Duodenal mucosa (tissue), 2 donors: ENCODE data around the gene COMMD10.

Source experiments
- H3K27ac ChIP-seq: one replicate; pipeline ENCODE4 v1.7.0; 2013; ENCODE audit warnings: low read depth, low read length
- H3K27me3 ChIP-seq, 2 donors: one replicate each; pipeline ENCODE4 v1.7.0; 2013; ENCODE audit warnings: low read length in 2 of 2, control low read depth in 1 of 2; ENCODE audit not compliant: insufficient read depth in 2 of 2, control insufficient read depth in 1 of 2
- H3K36me3 ChIP-seq, 2 donors: one replicate each; pipeline ENCODE4 v1.7.0; 2013; ENCODE audit warnings: low read length in 2 of 2, control low read depth in 1 of 2; ENCODE audit not compliant: insufficient read depth in 2 of 2, control insufficient read depth in 1 of 2
- H3K4me1 ChIP-seq, 2 donors: one replicate each; pipeline ENCODE4 v1.7.0; 2013; ENCODE audit warnings: low read length in 2 of 2, control low read depth in 1 of 2; ENCODE audit not compliant: insufficient read depth in 2 of 2, control insufficient read depth in 1 of 2
- H3K4me3 ChIP-seq, 2 donors: one replicate each; pipeline ENCODE4 v1.7.0; 2013; ENCODE audit warnings: low read length in 2 of 2, low read depth in 1 of 2
- H3K9ac ChIP-seq, 2 donors: one replicate each; pipeline ENCODE4 v1.7.0; 2013; ENCODE audit warnings: low read length in 2 of 2, low read depth in 1 of 2
- H3K9me3 ChIP-seq, 2 donors: one replicate each; pipeline ENCODE4 v1.7.0; 2013; ENCODE audit warnings: low read length in 2 of 2, control low read depth in 1 of 2; ENCODE audit not compliant: control insufficient read depth in 1 of 2

The COMMD10 gene

GRCh38 chr5:116234681-116235080 lies 149.9 kb downstream of the COMMD10 start:
- Histone ChIP-seq H3K4me1 (no peaks in the 10 kb centered on the region), H3K27ac (no peak overlapping the region), H3K9ac (no peak overlapping the region), H3K9me3 (no peaks in the 10 kb centered on the region), H3K27me3 (no peaks in the 10 kb centered on the region), H3K4me3 (no peak overlapping the region), H3K36me3 (no peaks in the 10 kb centered on the region)

- no peak overlapping the region for H3K27ac ChIP-seq
- H3K27me3 ChIP-seq: no peaks in the 10 kb centered on the region
- H3K4me3 ChIP-seq: no peak overlapping the region
- H3K9me3 ChIP-seq: no peaks in the 10 kb centered on the region
- H3K4me1 ChIP-seq: no peaks in the 10 kb centered on the region
- no peak overlapping the region for H3K9ac ChIP-seq
- H3K36me3 ChIP-seq: no peaks in the 10 kb centered on the region
Measured at GRCh38 chr5:116237917-116238500, 153.2 kb downstream of the COMMD10 start.

GRCh38 chr5:116242343-116242742 lies 157.5 kb downstream of the COMMD10 start:
- Histone ChIP-seq H3K27ac (no peak overlapping the region), H3K4me1 (no peaks in the 10 kb centered on the region), H3K27me3 (no peaks in the 10 kb centered on the region)

GRCh38 chr5:116248432-116248831 lies 163.6 kb downstream of the COMMD10 start:
- Histone ChIP-seq H3K9me3 (peaks cover 5 to 7% of the 10 kb centered on the region in 2 donors), H3K27ac (no peak overlapping the region), H3K4me1 (no peaks in the 10 kb centered on the region), H3K4me3 (no peak overlapping the region), H3K27me3 (no peaks in the 10 kb centered on the region), H3K9ac (no peak overlapping the region), H3K36me3 (no peaks in the 10 kb centered on the region)

More at GRCh38 chr5:116242343-116242742, 157.5 kb downstream of the COMMD10 start:
- Histone ChIP-seq H3K36me3 (no peaks in the 10 kb centered on the region), H3K9ac (no peak overlapping the region), H3K4me3 (no peak overlapping the region), H3K9me3 (peaks cover 5 to 7% of the 10 kb centered on the region in 2 donors)

- Histone ChIP-seq H3K9me3 (peaks cover 5 to 7% of the 10 kb centered on the region in 2 donors), H3K36me3 (no peaks in the 10 kb centered on the region), H3K4me1 (no peaks in the 10 kb centered on the region), H3K4me3 (no peak overlapping the region), H3K9ac (no peak overlapping the region), H3K27me3 (no peaks in the 10 kb centered on the region), H3K27ac (no peak overlapping the region)
Measured at GRCh38 chr5:116249648-116250047, 164.8 kb downstream of the COMMD10 start.

GRCh38 chr5:116256717-116257116 lies 171.9 kb downstream of the COMMD10 start:
- H3K9ac ChIP-seq: no peak overlapping the region
- H3K36me3 ChIP-seq: no peaks in the 10 kb centered on the region
- no peaks in the 10 kb centered on the region for H3K27me3 ChIP-seq
- no peaks in the 10 kb centered on the region for H3K9me3 ChIP-seq
- no peak overlapping the region for H3K4me3 ChIP-seq
- H3K4me1 ChIP-seq: no peaks in the 10 kb centered on the region
- no peak overlapping the region for H3K27ac ChIP-seq

GRCh38 chr5:116265471-116265870 lies 180.6 kb downstream of the COMMD10 start:
- no peak overlapping the region for H3K9ac ChIP-seq
- no peak overlapping the region for H3K27ac ChIP-seq
- no peaks in the 10 kb centered on the region for H3K36me3 ChIP-seq
- no peaks in the 10 kb centered on the region for H3K4me1 ChIP-seq
- no peak overlapping the region for H3K4me3 ChIP-seq
- H3K9me3 ChIP-seq: no peaks in the 10 kb centered on the region
- H3K27me3 ChIP-seq: no peaks in the 10 kb centered on the region

GRCh38 chr5:116271446-116272025 lies 186.7 kb downstream of the COMMD10 start:
- no peak overlapping the region for H3K27ac ChIP-seq
- no peaks in the 10 kb centered on the region for H3K36me3 ChIP-seq
- no peaks in the 10 kb centered on the region for H3K4me1 ChIP-seq
- no peak overlapping the region for H3K9ac ChIP-seq
- H3K9me3 ChIP-seq: peaks cover under 1 to 2% of the 10 kb centered on the region in 2 donors
- H3K27me3 ChIP-seq: no peaks in the 10 kb centered on the region
- no peak overlapping the region for H3K4me3 ChIP-seq

GRCh38 chr5:116272281-116272941 lies 187.6 kb downstream of the COMMD10 start:
- Histone ChIP-seq H3K27me3 (no peaks in the 10 kb centered on the region), H3K9ac (no peak overlapping the region), H3K9me3 (peaks cover 7 to 9% of the 10 kb centered on the region in 2 donors), H3K27ac (no peak overlapping the region), H3K4me1 (no peaks in the 10 kb centered on the region), H3K36me3 (peaks cover 0 to 2% of the 10 kb centered on the region in 2 donors), H3K4me3 (no peak overlapping the region)

GRCh38 chr5:116273448-116274242 lies 188.8 kb downstream of the COMMD10 start:
- H3K4me3 ChIP-seq: no peak overlapping the region
- no peak overlapping the region for H3K27ac ChIP-seq
- H3K9me3 ChIP-seq: peaks cover 9 to 14% of the 10 kb centered on the region in 2 donors
- H3K27me3 ChIP-seq: no peaks in the 10 kb centered on the region
- peaks cover 0 to 6% of the 10 kb centered on the region in 2 donors for H3K36me3 ChIP-seq
- H3K9ac ChIP-seq: no peak overlapping the region
- no peaks in the 10 kb centered on the region for H3K4me1 ChIP-seq
